ENCODE measurements around the gene ATXN7L3B. TPM values are rescaled to one million over a fixed set of nuclear protein-coding genes. Genes with fewer than 3 reads are reported as not detected.

The ATXN7L3B gene
- total and polyA plus RNA-seq, 2 experiments from 2014 or later: 14.0 to 40.8 TPM

- Mint-ChIP-seq H3K27ac (no peak overlapping the region), H3K4me3 (no peak overlapping the region), H3K27me3 (ENCODE audit: insufficient read depth, low read depth, poor library complexity) (no peaks in the 10 kb centered on the region), H3K9me3 (no peaks in the 10 kb centered on the region), H3K4me1 (peaks cover 11% of the 10 kb centered on the region; the same call in 2 of the 3 replicates), H3K36me3 (ENCODE audit: low read depth) (no peaks in the 10 kb centered on the region)
- Histone ChIP-seq H3K36me3 (ENCODE audit: insufficient read depth) (no peaks in the 10 kb centered on the region), H3K27ac (ENCODE audit: low read depth) (no peak overlapping the region), H4K20me1 (replicated peaks; ENCODE audit: insufficient read depth) (no peaks in the 10 kb centered on the region), H3K4me1 (ENCODE audit: insufficient read depth) (peaks cover 13% of the 10 kb centered on the region), H3F3A (replicated peaks; ENCODE audit: low read depth) (no peaks in the 10 kb centered on the region), H3K4me2 (no peak overlapping the region), H3K79me2 (replicated peaks; ENCODE audit: insufficient read depth) (no peaks in the 10 kb centered on the region), H3K27me3 (ENCODE audit: insufficient read depth) (no peaks in the 10 kb centered on the region), H3K4me3 (no peak overlapping the region), H3K9me2 (ENCODE audit: insufficient read depth) (no peaks in the 10 kb centered on the region), H2AFZ (no peak overlapping the region)
- no peak for ATAC-seq
- DNase-seq (ENCODE audit: low spot score): no peak
- TF ChIP-seq, protein P1, sequence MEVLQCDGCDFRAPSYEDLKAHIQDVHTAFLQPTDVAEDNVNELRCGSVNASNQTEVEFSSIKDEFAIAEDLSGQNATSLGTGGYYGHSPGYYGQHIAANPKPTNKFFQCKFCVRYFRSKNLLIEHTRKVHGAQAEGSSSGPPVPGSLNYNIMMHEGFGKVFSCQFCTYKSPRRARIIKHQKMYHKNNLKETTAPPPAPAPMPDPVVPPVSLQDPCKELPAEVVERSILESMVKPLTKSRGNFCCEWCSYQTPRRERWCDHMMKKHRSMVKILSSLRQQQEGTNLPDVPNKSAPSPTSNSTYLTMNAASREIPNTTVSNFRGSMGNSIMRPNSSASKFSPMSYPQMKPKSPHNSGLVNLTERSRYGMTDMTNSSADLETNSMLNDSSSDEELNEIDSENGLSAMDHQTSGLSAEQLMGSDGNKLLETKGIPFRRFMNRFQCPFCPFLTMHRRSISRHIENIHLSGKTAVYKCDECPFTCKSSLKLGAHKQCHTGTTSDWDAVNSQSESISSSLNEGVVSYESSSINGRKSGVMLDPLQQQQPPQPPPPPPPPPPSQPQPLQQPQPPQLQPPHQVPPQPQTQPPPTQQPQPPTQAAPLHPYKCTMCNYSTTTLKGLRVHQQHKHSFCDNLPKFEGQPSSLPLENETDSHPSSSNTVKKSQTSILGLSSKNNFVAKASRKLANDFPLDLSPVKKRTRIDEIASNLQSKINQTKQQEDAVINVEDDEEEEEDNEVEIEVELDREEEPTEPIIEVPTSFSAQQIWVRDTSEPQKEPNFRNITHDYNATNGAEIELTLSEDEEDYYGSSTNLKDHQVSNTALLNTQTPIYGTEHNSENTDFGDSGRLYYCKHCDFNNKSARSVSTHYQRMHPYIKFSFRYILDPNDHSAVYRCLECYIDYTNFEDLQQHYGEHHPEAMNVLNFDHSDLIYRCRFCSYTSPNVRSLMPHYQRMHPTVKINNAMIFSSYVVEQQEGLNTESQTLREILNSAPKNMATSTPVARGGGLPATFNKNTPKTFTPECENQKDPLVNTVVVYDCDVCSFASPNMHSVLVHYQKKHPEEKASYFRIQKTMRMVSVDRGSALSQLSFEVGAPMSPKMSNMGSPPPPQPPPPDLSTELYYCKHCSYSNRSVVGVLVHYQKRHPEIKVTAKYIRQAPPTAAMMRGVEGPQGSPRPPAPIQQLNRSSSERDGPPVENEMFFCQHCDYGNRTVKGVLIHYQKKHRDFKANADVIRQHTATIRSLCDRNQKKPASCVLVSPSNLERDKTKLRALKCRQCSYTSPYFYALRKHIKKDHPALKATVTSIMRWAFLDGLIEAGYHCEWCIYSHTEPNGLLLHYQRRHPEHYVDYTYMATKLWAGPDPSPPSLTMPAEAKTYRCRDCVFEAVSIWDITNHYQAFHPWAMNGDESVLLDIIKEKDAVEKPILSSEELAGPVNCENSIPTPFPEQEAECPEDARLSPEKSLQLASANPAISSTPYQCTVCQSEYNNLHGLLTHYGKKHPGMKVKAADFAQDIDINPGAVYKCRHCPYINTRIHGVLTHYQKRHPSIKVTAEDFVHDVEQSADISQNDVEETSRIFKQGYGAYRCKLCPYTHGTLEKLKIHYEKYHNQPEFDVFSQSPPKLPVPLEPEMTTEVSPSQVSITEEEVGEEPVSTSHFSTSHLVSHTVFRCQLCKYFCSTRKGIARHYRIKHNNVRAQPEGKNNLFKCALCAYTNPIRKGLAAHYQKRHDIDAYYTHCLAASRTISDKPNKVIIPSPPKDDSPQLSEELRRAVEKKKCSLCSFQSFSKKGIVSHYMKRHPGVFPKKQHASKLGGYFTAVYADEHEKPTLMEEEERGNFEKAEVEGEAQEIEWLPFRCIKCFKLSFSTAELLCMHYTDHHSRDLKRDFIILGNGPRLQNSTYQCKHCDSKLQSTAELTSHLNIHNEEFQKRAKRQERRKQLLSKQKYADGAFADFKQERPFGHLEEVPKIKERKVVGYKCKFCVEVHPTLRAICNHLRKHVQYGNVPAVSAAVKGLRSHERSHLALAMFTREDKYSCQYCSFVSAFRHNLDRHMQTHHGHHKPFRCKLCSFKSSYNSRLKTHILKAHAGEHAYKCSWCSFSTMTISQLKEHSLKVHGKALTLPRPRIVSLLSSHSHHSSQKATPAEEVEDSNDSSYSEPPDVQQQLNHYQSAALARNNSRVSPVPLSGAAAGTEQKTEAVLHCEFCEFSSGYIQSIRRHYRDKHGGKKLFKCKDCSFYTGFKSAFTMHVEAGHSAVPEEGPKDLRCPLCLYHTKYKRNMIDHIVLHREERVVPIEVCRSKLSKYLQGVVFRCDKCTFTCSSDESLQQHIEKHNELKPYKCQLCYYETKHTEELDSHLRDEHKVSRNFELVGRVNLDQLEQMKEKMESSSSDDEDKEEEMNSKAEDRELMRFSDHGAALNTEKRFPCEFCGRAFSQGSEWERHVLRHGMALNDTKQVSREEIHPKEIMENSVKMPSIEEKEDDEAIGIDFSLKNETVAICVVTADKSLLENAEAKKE (CRISPR knock-in tag; IDR thresholded peaks at IDR 0.05): no peak
These were observed 47.1 kb upstream of the ATXN7L3B start for GRCh38 chr12:74490390-74491064.

- no peak overlapping the region for H2AFZ ChIP-seq
- H3K36me3 Mint-ChIP-seq (ENCODE audit: low read depth): no peaks in the 10 kb centered on the region
- no peak overlapping the region for H3K4me3 ChIP-seq
- no peaks in the 10 kb centered on the region for H3K27me3 Mint-ChIP-seq (ENCODE audit: insufficient read depth, low read depth, poor library complexity)
- peak overlapping the region; percentile 66; the same call in 1 of the 2 replicates for H3K27ac Mint-ChIP-seq
- H3K27ac ChIP-seq (ENCODE audit: low read depth): no peak overlapping the region
- H3K36me3 ChIP-seq (ENCODE audit: insufficient read depth): no peaks in the 10 kb centered on the region
- H3K9me3 Mint-ChIP-seq: no peaks in the 10 kb centered on the region
- no peaks in the 10 kb centered on the region for H4K20me1 ChIP-seq (replicated peaks; ENCODE audit: insufficient read depth)
- H3K4me2 ChIP-seq: no peak overlapping the region
- no peaks in the 10 kb centered on the region for H3K27me3 ChIP-seq (ENCODE audit: insufficient read depth)
- no peaks in the 10 kb centered on the region for H3K79me2 ChIP-seq (replicated peaks; ENCODE audit: insufficient read depth)
- no peak for ATAC-seq
- peaks cover 6% of the 10 kb centered on the region; the same call in 2 of the 3 replicates for H3K4me1 Mint-ChIP-seq
- no peaks in the 10 kb centered on the region for H3F3A ChIP-seq (replicated peaks; ENCODE audit: low read depth)
- no peaks in the 10 kb centered on the region for H3K9me2 ChIP-seq (ENCODE audit: insufficient read depth)
- peaks cover 9% of the 10 kb centered on the region for H3K4me1 ChIP-seq (ENCODE audit: insufficient read depth)
- no peak for DNase-seq (ENCODE audit: low spot score)
- H3K4me3 Mint-ChIP-seq: no peak overlapping the region
- TF ChIP-seq CTCF (conservative IDR thresholded peaks at IDR 0.05; ENCODE audit: low read depth in 2 of 2): no peak
- no peak for TF ChIP-seq CREB1 (CRISPR knock-in tag; IDR thresholded peaks at IDR 0.05; ENCODE audit: low read depth)
- TF ChIP-seq, protein P2, sequence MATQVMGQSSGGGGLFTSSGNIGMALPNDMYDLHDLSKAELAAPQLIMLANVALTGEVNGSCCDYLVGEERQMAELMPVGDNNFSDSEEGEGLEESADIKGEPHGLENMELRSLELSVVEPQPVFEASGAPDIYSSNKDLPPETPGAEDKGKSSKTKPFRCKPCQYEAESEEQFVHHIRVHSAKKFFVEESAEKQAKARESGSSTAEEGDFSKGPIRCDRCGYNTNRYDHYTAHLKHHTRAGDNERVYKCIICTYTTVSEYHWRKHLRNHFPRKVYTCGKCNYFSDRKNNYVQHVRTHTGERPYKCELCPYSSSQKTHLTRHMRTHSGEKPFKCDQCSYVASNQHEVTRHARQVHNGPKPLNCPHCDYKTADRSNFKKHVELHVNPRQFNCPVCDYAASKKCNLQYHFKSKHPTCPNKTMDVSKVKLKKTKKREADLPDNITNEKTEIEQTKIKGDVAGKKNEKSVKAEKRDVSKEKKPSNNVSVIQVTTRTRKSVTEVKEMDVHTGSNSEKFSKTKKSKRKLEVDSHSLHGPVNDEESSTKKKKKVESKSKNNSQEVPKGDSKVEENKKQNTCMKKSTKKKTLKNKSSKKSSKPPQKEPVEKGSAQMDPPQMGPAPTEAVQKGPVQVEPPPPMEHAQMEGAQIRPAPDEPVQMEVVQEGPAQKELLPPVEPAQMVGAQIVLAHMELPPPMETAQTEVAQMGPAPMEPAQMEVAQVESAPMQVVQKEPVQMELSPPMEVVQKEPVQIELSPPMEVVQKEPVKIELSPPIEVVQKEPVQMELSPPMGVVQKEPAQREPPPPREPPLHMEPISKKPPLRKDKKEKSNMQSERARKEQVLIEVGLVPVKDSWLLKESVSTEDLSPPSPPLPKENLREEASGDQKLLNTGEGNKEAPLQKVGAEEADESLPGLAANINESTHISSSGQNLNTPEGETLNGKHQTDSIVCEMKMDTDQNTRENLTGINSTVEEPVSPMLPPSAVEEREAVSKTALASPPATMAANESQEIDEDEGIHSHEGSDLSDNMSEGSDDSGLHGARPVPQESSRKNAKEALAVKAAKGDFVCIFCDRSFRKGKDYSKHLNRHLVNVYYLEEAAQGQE (IDR thresholded peaks at IDR 0.05; ENCODE audit: unreplicated experiment): no peak
- no peak for TF ChIP-seq ZNF331 (CRISPR knock-in tag; IDR thresholded peaks at IDR 0.05; ENCODE audit: low read depth)
- TF ChIP-seq NANOG (IDR thresholded peaks at IDR 0.05; ENCODE audit: borderline replicate concordance): no peak
- TF ChIP-seq ZNF114 (CRISPR knock-in tag; IDR thresholded peaks at IDR 0.05): no peak
- no peak for TF ChIP-seq POLR2AphosphoS5 (IDR thresholded peaks at IDR 0.05; ENCODE audit: low read depth)
- TF ChIP-seq EZH2phosphoT487 (IDR thresholded peaks at IDR 0.05; ENCODE audit: unreplicated experiment): no peak
These were observed 46.3 kb upstream of the ATXN7L3B start for GRCh38 chr12:74491374-74491773.

All from GM23338 (cell line).